ENCODE measurements around the gene PLEKHF1.

Gene PLEKHF1

DNA sequence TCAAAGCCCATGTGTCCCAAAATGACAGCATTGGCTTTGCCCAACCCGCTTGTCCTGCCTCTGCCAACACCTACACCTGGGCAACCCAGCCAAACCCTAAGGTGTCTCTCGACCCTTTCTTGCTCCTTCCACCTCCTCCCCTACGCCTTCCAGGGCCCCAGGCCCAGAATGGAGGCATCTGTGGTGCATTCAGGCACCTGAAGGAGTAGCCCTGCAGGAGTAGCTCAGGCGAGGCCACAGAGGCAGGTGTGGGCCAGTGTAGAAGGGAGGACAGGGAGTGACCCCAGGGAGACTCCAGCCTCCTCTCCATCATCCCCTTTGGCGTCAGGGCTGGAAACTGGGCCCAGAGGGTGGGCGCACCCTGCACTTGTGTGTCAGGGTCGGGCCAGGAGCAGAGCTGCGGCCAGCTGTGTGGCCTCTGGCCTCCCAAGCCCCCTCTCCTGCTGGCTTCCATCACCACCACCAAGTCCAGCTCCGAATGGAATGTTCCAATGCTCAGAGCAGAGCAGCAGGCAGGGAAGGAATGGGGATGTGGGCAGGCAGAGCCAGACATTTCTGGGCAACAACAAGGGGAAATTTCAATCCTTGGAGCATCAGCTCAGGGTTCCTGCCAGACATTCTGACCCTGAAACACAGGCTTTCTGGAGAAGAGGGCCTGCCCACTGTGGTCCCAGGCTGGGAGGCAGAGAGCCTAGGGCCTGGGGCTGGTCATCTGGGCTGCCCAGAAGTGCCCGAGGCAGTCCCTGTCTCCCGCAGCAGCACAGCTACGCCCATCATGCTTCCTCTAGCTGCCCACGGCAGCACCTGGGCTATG is 16.4 kb downstream of the PLEKHF1 start:
- TF ChIP-seq CREB1 (IDR thresholded peaks at IDR 0.05; ENCODE audit: low read depth) (no peak), FOXM1 (IDR thresholded peaks at IDR 0.05; ENCODE audit: borderline replicate concordance, low read depth) (no peak), EGR1 (IDR thresholded peaks at IDR 0.05) (no peak), RAD21 (IDR thresholded peaks at IDR 0.05; ENCODE audit: low read depth) (no peak), TEAD4 (IDR thresholded peaks at IDR 0.05) (no peak), TCF12 (IDR thresholded peaks at IDR 0.05; ENCODE audit: low read depth) (no peak), ZBTB7A (IDR thresholded peaks at IDR 0.05; ENCODE audit: low read depth) (no peak)

DNA sequence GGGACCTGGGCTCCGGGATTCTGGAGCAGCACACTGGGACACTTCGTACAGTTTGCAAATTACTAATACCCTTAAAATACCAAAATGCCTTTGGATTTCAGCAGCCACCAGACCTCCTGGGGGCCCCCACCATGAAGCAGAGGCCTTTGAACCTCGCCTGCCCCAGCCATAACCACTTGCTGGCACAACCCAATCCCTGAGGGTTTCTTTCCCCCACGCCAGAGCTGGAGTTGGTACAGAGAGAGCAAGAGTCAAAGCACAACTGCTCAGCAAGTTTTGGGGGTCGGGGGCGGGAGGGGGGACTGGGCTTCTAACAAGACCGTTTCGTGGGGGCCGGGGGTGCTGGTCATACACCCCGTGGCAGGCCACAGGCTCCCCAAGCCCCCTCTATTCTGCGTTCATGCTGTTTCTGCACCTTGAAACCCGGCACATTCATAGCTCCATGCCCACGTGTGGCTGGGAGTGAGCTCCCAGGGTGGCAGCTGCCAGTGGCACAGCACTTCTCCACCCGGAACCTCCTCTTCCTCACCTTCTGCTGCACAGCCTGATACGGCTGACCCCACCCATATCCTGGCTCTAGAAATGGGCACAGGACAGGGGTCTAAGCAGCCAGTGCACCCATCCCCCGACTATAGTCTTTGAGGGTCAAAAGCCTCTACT is 17.1 kb downstream of the PLEKHF1 start:
- TF ChIP-seq TCF12 (IDR thresholded peaks at IDR 0.05; ENCODE audit: low read depth) (no peak), ZBTB7A (IDR thresholded peaks at IDR 0.05; ENCODE audit: low read depth) (no peak), CREB1 (IDR thresholded peaks at IDR 0.05; ENCODE audit: low read depth) (no peak), CEBPB (IDR thresholded peaks at IDR 0.05) (no peak), EP300 (IDR thresholded peaks at IDR 0.05; ENCODE audit: borderline replicate concordance) (no peak), EGR1 (IDR thresholded peaks at IDR 0.05) (no peak), NFIC (IDR thresholded peaks at IDR 0.05) (no peak), TAF1 (IDR thresholded peaks at IDR 0.05; ENCODE audit: low read depth) (no peak)
- TF ChIP-seq, protein P1, sequence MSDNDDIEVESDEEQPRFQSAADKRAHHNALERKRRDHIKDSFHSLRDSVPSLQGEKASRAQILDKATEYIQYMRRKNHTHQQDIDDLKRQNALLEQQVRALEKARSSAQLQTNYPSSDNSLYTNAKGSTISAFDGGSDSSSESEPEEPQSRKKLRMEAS (IDR thresholded peaks at IDR 0.05), result no peak

DNA sequence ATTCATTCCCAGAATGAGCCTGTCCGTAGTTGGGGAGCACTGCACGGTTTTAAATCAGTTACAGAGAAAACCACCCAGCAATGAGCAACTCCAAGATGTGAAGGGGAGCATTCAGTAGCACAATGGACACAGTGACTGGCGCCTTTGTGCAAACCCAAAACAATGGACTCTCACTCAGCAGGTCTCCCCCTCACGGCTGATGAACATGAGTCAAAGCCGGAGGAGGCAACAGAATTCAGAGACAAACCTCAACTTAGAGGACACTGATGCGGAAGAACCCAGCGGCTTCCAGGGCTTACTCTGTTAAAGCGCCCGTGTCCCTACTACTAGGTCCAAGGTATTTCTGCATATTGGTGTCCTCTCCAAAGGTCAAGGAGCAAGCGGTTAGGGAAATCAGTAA is 17.7 kb downstream of the PLEKHF1 start:
- TF ChIP-seq TEAD4 (IDR thresholded peaks at IDR 0.05) (no peak), TAF1 (IDR thresholded peaks at IDR 0.05; ENCODE audit: low read depth) (no peak), NFIC (IDR thresholded peaks at IDR 0.05) (no peak), YY1 (IDR thresholded peaks at IDR 0.05; ENCODE audit: low read depth) (no peak), RAD21 (IDR thresholded peaks at IDR 0.05; ENCODE audit: low read depth) (no peak), FOXM1 (IDR thresholded peaks at IDR 0.05; ENCODE audit: borderline replicate concordance, low read depth) (no peak)
- TF ChIP-seq, protein P2, sequence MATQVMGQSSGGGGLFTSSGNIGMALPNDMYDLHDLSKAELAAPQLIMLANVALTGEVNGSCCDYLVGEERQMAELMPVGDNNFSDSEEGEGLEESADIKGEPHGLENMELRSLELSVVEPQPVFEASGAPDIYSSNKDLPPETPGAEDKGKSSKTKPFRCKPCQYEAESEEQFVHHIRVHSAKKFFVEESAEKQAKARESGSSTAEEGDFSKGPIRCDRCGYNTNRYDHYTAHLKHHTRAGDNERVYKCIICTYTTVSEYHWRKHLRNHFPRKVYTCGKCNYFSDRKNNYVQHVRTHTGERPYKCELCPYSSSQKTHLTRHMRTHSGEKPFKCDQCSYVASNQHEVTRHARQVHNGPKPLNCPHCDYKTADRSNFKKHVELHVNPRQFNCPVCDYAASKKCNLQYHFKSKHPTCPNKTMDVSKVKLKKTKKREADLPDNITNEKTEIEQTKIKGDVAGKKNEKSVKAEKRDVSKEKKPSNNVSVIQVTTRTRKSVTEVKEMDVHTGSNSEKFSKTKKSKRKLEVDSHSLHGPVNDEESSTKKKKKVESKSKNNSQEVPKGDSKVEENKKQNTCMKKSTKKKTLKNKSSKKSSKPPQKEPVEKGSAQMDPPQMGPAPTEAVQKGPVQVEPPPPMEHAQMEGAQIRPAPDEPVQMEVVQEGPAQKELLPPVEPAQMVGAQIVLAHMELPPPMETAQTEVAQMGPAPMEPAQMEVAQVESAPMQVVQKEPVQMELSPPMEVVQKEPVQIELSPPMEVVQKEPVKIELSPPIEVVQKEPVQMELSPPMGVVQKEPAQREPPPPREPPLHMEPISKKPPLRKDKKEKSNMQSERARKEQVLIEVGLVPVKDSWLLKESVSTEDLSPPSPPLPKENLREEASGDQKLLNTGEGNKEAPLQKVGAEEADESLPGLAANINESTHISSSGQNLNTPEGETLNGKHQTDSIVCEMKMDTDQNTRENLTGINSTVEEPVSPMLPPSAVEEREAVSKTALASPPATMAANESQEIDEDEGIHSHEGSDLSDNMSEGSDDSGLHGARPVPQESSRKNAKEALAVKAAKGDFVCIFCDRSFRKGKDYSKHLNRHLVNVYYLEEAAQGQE (IDR thresholded peaks at IDR 0.05; ENCODE audit: low read depth), result no peak

DNA sequence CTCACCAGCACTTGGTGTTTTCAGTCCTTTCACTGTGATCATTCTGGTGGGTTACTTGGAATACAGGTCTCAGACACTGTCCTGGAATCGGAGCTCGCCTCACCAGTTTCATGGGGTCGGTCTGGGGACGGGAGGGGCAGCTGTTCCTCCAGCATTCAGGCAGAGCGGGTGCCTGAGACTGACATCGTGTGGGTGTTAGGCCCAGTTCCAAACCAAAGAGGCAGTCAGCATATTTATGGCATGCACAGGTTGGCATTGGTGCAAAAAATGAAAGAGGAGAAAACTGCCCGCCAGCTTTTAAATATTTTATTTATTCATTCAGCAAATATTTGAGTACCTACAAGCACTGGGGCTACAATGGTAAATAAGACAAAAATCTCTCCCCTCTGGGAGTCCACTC is 20.1 kb downstream of the PLEKHF1 start:
- TF ChIP-seq EGR1 (IDR thresholded peaks at IDR 0.05) (no peak), EP300 (IDR thresholded peaks at IDR 0.05; ENCODE audit: borderline replicate concordance) (no peak), RAD21 (IDR thresholded peaks at IDR 0.05; ENCODE audit: low read depth) (no peak)
- TF ChIP-seq, protein P3, sequence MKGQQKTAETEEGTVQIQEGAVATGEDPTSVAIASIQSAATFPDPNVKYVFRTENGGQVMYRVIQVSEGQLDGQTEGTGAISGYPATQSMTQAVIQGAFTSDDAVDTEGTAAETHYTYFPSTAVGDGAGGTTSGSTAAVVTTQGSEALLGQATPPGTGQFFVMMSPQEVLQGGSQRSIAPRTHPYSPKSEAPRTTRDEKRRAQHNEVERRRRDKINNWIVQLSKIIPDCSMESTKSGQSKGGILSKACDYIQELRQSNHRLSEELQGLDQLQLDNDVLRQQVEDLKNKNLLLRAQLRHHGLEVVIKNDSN (IDR thresholded peaks at IDR 0.05), result no peak

DNA sequence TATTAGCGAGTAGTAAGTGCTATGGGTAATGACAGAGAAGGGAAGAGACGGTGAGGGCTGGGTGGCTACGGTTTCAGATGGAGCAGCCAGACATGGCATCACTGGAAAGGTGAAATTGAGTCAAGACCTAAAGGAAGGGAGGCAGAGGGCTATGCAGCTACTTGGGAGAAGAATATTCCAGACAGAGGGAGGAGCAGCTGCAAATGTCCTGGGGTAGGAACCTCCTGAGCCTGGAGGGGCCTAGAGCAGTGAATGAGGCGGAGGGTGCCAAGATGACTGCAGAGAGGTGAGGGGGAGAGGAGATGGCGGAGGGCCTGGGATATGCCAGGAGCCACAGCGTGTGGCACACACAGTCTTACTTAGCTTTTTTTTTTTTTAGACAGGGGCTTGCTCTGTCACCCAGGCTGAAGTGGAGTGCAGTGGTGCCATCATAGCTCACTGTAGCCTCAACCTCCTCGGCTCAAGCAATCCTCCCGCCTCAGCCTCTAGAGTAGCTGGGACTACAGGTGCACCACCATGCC is 21.1 kb downstream of the PLEKHF1 start:
- TF ChIP-seq TAF1 (IDR thresholded peaks at IDR 0.05; ENCODE audit: low read depth) (no peak), YY1 (IDR thresholded peaks at IDR 0.05; ENCODE audit: low read depth) (no peak), EGR1 (IDR thresholded peaks at IDR 0.05) (no peak), FOXM1 (IDR thresholded peaks at IDR 0.05; ENCODE audit: borderline replicate concordance, low read depth) (no peak)
- TF ChIP-seq, protein P1 (IDR thresholded peaks at IDR 0.05), result no peak

DNA sequence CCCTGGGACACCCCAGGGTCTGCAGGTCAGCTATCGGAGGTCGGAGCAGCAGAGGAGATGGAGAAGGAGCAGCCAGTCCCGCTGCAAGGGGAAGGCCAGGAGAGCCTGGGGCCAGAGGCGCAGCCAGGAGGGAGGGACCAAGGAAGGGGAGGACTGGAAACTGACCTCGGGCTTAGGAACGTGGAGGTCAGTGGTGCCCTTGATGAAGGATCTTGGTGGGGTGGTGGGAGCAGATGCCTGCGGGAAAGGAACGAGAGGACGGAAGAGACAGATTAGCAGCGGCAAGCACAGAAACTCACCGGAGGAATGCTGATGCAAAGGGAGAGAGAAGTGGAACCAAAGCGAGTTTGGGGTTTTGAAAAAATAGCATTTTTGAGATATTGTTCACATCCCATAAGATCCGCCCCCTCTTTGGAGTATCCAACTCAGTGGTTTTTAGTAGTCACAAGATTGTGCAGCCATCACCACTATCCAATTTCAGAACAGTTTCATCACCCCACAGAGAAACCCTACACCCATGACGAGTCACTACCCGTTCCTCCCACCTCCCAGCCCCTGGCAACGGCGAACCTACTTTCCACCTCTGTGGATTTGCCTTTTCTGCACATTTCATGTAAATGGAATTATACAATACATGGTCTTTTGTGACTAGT is 22.1 kb downstream of the PLEKHF1 start:
- TF ChIP-seq TCF12 (IDR thresholded peaks at IDR 0.05; ENCODE audit: low read depth) (peak; percentile 39; the same call in 1 of the 2 replicates), TEAD4 (IDR thresholded peaks at IDR 0.05) (peak; percentile 25; the same call in 1 of the 2 replicates), CREB1 (IDR thresholded peaks at IDR 0.05; ENCODE audit: low read depth) (0 out of 2 replicates have a peak, but pooled peaks have one; percentile 12), RAD21 (IDR thresholded peaks at IDR 0.05; ENCODE audit: low read depth) (peak; percentile 7; the same call in 1 of the 2 replicates), CEBPB (IDR thresholded peaks at IDR 0.05) (peak; percentile 80; the same call in 1 of the 2 replicates), FOXM1 (IDR thresholded peaks at IDR 0.05; ENCODE audit: borderline replicate concordance, low read depth) (no peak), EP300 (IDR thresholded peaks at IDR 0.05; ENCODE audit: borderline replicate concordance) (peak; percentile 66; the same call in 1 of the 2 replicates), ZBTB7A (IDR thresholded peaks at IDR 0.05; ENCODE audit: low read depth) (no peak)
- TF ChIP-seq, protein P1 (IDR thresholded peaks at IDR 0.05), result 0 out of 2 replicates have a peak, but pooled peaks have one; percentile 33
- TF ChIP-seq, protein P3 (IDR thresholded peaks at IDR 0.05), result 0 out of 2 replicates have a peak, but pooled peaks have one; percentile 24
